ENCODE results near the gene PCYOX1L. TPM values are rescaled to one million over a fixed set of nuclear protein-coding genes. Genes with fewer than 3 reads are reported as not detected.

The PCYOX1L gene
- total and polyA plus RNA-seq, 9 of the 15 experiments (the other 6 are each of a cell fraction or from before 2014, with no cell fraction given): 2.3 to 17.9 (median 6.0) TPM

GRCh38 chr5:149356391-149356790 lies 1.5 kb upstream of the PCYOX1L start:
- no peak overlapping the region for H3K4me3 ChIP-seq
- ChIA-PET CTCF (ENCODE audit: low intra/inter-chr PET ratio) (no interaction called here), POLR2A (interaction anchor here (0.6 to 8.3 kb wide), 11 partner anchors 10 to 286 kb away, joined by 3 to 87 read pairs (median 4); partner anchors contain the start of gene GRPEL2)
- H3K9ac ChIP-seq (ENCODE audit: insufficient read depth in 1 of 2, low read depth in 2 of 2, low read length in 2 of 2): no peak overlapping the region
- H3K4me1 ChIP-seq (replicated peaks in 1 of 2; ENCODE audit: control insufficient read depth in 2 of 2, insufficient read depth in 2 of 2, low read length in 2 of 2): peaks cover 9 to 13% of the 10 kb centered on the region in 2 experiments; a peak in 4 of 5 replicates
- no peak overlapping the region for H2AFZ ChIP-seq (ENCODE audit: low read depth, low read length)
- no peak for FAIRE-seq
- WGBS (ENCODE audit: insufficient coverage, low coverage, missing lambda C conversion rate): 83% methylated on average over 8 of the region's 8 CpGs
- no peaks in the 10 kb centered on the region for H3K9me3 ChIP-seq (replicated peaks; ENCODE audit: control insufficient read depth, insufficient read depth, low read depth, low read length)
- no peak for TF ChIP-seq TBP (optimal IDR thresholded peaks at IDR 0.05; ENCODE audit: low read depth, low read length)
- peaks cover 45% of the 10 kb centered on the region for H3K36me3 ChIP-seq (ENCODE audit: control insufficient read depth, insufficient read depth, low read length)
- peaks cover 23% of the 10 kb centered on the region for H3K79me2 ChIP-seq (ENCODE audit: control insufficient read depth, insufficient read depth, low read length)
- no peak overlapping the region for H3K27ac ChIP-seq (ENCODE audit: extremely low read depth, low read depth, low read length)
- ATAC-seq: no peak
- intact Hi-C loops (cut with micrococcal nuclease): no loop called here
- H3K4me2 ChIP-seq (ENCODE audit: insufficient read depth, low read length): no peak overlapping the region
- BruUV-seq (replicated peaks): no TSS peak
- H3K9me1 ChIP-seq (ENCODE audit: control insufficient read depth, insufficient read depth, low read length): no peaks in the 10 kb centered on the region
- H4K20me1 ChIP-seq (replicated peaks; ENCODE audit: control insufficient read depth, insufficient read depth, low read length): no peaks in the 10 kb centered on the region
- no peak for DNase-seq (ENCODE audit: extremely low read depth in 1 of 4, low spot score in 3 of 4)
- no peaks in the 10 kb centered on the region for H3K27me3 ChIP-seq (ENCODE audit: control insufficient read depth in 2 of 2, insufficient read depth in 2 of 2, low read length in 2 of 2)
- in situ Hi-C loops (cut with MboI): no loop called here

DNA sequence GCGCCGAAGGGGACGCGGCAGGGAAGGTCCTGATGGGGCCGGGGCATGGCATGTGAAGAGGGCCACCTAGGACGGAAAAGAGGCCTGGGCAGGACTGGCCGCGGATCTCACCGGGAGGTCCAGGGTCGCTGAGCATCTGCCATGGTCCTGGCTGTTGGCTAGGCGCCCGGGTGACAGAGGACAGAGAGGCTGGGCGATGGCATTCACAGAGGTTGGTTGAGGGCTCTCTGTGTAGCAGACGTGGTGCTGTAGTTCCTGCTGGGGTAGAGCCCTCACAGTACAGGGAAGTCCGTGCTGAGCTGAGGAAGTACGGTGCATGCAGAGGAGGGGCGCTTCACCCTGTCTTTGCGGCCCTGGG lies 427 bp downstream of the PCYOX1L start:
- Histone ChIP-seq H3K9me1 (ENCODE audit: control insufficient read depth, insufficient read depth, low read length) (no peaks in the 10 kb centered on the region), H3K36me3 (ENCODE audit: control insufficient read depth, insufficient read depth, low read length) (peaks cover 26% of the 10 kb centered on the region), H3K27ac (ENCODE audit: extremely low read depth, low read depth, low read length) (peak overlapping the region; percentile 66), H4K20me1 (replicated peaks; ENCODE audit: control insufficient read depth, insufficient read depth, low read length) (no peaks in the 10 kb centered on the region), H2AFZ (ENCODE audit: low read depth, low read length) (peak overlapping the region; percentile 77), H3K9ac (ENCODE audit: insufficient read depth in 1 of 2, low read depth in 2 of 2, low read length in 2 of 2) (peak overlapping the region; percentile 70 to 98), H3K79me2 (ENCODE audit: control insufficient read depth, insufficient read depth, low read length) (peaks cover 12% of the 10 kb centered on the region; the same call in 2 of the 3 replicates), H3K4me2 (ENCODE audit: insufficient read depth, low read length) (peak overlapping the region; percentile 88), H3K4me1 (replicated peaks in 1 of 2; ENCODE audit: control insufficient read depth in 2 of 2, insufficient read depth in 2 of 2, low read length in 2 of 2) (peaks cover 9 to 15% of the 10 kb centered on the region in 2 experiments; a peak in 3 of 5 replicates), H3K4me3 (peak overlapping the region; percentile 71), H3K27me3 (ENCODE audit: control insufficient read depth in 2 of 2, insufficient read depth in 2 of 2, low read length in 2 of 2) (no peaks in the 10 kb centered on the region), H3K9me3 (replicated peaks; ENCODE audit: control insufficient read depth, insufficient read depth, low read depth, low read length) (no peaks in the 10 kb centered on the region)
- CTCF ChIA-PET (ENCODE audit: low intra/inter-chr PET ratio): no interaction called here
- DNase-seq (ENCODE audit: extremely low read depth in 1 of 4, low spot score in 3 of 4) (peak in 1 of 4 experiments; percentile 49), FAIRE-seq (peak; percentile 23), ATAC-seq (peak; percentile 53)
- in situ Hi-C loops (cut with MboI) (no loop called here), intact Hi-C loops (cut with micrococcal nuclease) (no loop called here)
- under 1% methylated on average over 17 of the region's 18 CpGs for WGBS (ENCODE audit: insufficient coverage, low coverage, missing lambda C conversion rate)
- POLR2A ChIA-PET: interaction anchor here (0.6 to 8.3 kb wide), 5 partner anchors 11 to 208 kb away, joined by 3 to 87 read pairs (median 5); partner anchors contain the start of gene GRPEL2
- BruUV-seq (replicated peaks): TSS peak; percentile 33
- TF ChIP-seq RBM34 (IDR thresholded peaks at IDR 0.05; ENCODE audit: borderline replicate concordance, insufficient read depth, low read length) (no peak), KAT7 (CRISPR knock-in tag; IDR thresholded peaks at IDR 0.05; ENCODE audit: borderline replicate concordance) (0 out of 2 replicates have a peak, but pooled peaks have one; percentile 84), TEAD1 (CRISPR knock-in tag; IDR thresholded peaks at IDR 0.05) (peak in 1 of 2 experiments; percentile 24; a peak in 1 of 4 replicates), HDGF (IDR thresholded peaks at IDR 0.05) (no peak), AFF4 (CRISPR knock-in tag; IDR thresholded peaks at IDR 0.05) (peak; percentile 42; the same call in 1 of the 2 replicates), PCBP1 (IDR thresholded peaks at IDR 0.05; ENCODE audit: low read depth, low read length, poor library complexity, severe bottlenecking) (peak; percentile 3), PHF8 (IDR thresholded peaks at IDR 0.05; ENCODE audit: borderline replicate concordance, low read length) (peak; percentile 14; the same call in 1 of the 2 replicates), NFIC (IDR thresholded peaks at IDR 0.05) (peak; percentile 25; the same call in 1 of the 2 replicates), POLR2G (IDR thresholded peaks at IDR 0.05; ENCODE audit: low read depth, low read length) (peak; percentile 53)

Measured in K562 (cell line).